COLO668 (cell line): ENCODE results near the gene FGG.

Experiments used
- DNase-seq: peaks from one replicate; lab custom pipeline; 2025; ENCODE audit not compliant: unreplicated experiment; lab: John Stamatoyannopoulos, UW

Gene FGG

DNA sequence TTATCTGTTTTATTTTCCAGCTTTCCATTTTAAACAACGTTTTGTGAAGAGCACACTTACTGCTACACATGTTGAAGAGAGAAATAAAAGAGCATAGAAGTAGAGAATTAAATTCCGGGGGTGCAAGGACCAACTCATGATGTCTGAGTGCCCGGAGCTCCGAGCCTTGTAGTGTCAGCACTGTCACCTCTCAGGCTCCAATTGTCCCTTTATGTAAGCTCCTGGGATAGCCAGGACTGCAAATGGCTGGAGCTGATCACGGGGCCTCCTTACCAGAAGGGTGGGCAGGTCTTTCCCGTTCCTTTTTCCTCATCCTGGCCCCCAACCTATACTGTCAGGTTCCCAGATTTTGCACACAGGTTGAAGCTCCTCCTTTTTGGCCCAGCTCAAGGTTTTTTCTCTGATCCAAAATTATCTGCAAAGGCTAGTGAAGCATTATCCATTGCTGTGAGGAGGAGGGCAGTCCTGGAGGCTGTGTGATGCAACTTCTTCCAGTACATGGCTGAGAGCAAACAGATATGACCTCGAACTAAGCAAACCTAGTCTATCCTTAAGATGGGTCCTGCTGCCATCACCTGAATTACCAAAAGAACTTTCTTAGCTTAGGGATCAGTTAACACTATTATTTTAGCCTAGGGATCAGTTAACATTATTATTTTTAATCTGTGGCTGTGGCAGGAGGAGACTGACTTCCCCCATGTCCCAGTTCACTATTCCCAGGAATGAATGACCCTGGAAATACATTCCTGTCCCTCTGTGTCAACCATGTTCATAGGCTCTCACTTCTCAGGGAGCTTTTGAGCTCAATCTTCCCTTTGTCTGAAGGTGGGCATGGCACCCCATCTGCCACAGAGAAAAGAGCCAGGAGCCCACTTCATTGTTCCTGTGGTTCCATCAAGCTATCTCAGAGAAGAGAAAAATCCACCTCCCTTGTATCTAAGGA is at the start of gene FGG:
Gene FGG, minus strand, starts transcription at position 185 of the 943 bp plus-strand sequence. Its CDS starts 47 bp downstream, at position 138.
- no peak for DNase-seq

DNA sequence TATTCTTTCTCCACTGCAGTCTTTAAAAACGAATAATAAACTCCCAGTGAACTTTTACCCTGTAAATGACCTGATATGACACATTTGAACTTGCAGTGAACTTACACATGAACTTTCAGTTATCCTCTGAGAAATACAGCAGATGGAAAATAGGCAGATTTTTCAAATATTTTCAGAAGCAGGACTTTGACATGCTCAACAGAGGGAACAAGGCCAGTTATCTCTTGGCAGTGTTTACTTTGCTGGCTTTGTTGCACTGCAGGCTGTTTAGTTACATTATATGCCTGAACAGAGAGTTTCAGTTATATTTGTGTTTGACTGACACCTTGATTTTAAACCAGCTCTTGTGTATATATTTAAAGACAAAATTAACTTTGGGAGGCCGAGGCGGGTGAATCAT is 47.6 kb upstream of the FGG start:
- no peak for DNase-seq

DNA sequence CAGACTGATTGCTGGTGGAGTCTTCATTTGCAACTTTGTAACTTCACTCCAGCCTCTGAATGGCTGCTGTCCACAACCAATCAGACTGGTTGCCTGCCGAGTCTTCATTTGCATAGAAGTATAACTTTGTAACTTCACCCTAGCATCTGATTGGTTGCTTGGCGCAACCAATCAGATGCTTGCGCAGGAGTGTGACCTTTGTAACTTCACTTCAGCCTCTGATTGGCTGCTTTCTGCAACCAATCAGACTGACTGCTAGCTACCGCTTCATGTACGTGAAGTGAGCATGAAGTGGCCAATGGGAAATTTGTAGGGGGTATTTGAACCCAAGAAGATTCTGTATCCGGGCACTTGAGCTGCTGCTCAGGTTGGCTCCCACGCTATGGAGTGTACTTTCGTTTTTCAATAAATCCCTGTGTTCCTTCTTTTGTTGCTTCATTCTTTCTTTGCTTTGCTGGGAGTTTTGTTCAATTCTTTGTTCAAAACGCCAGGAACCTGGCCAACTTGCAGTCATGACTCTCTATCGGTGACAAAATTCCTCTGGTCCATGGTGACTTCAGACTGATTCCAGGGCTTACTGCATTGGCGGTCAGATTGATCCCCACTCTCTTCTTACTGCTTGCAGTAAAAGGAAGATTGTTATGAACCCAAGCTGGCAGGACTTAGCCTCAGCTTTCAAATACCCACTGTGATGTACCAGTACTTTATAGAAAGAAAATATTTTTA is 46.4 kb upstream of the FGG start:
- no peak for DNase-seq

DNA sequence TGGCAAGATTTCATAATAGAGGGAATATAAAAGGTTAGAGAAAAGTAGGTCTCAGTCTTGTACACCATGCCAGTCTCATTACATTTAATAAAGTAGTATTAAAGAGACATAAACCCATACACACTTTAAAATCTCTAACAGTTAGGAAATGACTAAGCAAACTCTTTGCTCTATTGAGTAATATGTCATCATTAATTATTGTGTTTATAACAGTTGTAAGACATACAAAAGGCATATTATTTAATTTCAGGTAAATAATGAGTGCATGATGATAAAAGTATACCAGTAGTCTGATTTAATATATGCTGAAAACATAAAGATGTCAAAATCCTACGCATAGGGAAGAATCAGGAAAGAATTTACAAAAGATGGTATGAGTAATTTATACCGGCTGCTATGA is 31.0 kb upstream of the FGG start:
- no peak for DNase-seq

DNA sequence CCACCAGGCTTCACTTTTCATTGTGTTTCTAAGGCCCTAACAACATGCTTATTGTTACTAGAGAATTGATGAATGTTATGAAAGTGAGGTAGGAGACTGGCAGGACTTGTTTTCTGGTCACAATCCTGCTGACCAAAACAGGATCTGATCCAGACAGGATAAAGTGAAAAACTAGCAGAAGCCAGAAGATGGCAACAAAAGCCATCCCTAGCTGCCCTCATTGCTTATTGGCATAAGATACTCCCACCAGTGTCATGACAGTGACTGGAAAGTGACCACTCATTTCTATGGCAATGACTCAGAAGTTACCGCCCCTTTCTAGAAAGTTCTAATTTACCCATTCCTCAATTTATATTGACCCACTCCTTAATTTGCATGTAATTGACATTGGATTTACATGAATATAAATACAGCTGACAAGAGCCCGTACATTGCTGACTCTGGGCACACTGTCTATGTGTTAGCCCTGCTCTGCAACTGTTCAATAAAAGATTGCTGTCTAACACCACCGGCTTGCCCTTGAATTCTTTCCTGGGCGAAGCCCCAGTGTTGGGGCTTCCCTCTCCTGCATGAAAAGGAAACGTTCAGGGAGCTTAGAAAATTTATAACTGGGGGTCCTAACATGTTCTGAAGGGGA is 30.0 kb upstream of the FGG start:
- no peak for DNase-seq

DNA sequence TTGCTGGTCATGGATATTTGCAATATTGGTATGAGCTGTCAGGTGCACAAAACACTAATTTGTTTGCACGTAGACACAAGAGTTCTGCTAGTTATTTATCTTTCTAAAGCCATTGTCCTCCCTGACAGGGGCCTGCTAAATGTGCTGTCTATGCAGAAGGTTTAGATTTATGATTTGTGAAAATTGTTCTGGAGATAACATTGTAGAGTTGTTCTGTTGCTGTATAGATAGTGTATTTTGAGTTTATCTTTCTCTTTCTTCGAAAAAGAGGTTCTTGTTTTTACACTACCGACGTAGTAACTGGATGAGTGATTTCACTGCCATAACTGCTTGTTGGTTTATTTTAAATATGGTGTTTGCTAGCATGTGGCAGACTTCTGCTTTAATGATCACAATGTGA is 28.5 kb upstream of the FGG start:
- DNase-seq: peak; percentile 12

DNA sequence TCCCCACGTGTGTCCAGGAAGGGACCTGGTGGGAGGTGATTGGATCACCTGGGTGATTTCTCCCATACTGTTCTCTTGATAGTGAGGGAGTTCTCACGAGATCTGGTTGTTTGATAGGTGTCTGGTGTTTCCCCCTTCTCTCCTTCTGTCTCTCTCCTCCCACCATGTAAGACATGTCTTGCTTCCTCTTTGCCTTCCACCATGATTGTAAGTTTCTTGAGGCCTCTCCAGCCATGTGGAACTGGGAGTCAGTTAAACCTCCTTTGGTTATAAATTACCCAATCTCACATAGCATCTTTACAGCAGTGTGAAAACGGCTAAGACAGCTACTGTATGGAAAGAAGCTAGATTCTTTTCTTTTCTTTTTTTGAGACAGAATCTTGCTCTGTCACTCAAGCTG is 21.6 kb upstream of the FGG start:
- no peak for DNase-seq

DNA sequence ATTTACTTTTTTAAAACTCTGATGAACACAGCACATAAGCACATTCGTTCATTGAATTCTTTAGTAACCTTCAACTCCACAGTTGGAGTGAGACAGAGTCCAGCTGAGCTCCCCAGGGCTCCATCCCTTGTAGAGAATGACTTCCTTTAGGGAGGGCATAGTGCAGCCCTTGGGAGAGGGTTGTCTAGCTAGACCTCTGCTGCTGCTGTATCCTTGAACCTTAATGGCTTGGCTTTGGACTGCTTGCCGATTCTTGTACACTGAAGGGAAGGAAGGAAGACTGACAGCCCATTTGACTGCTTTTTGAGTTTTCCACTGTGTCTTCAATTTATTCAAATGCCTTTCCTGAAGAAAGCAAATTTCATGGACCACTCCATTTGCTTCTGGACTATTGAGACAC is 19.4 kb upstream of the FGG start:
- DNase-seq: no peak

DNA sequence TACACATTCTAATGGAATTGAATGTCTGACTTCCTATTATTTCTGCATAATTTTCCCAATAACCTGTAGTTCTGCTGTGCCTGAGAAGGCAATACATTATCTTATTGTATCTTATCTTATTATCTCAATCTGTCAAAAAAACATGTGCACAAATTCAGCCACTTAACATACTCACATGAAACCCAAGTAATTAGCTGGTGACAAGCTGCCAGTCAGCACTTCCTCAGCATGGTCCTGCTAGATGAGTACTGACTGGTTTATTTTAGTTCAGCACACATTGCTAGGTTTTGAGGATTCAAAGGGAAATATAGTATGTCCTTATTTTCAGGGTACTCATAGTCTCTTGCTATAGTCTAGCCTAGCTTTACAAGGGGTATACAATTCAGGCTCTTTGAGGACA is 17.9 kb upstream of the FGG start:
- no peak for DNase-seq

DNA sequence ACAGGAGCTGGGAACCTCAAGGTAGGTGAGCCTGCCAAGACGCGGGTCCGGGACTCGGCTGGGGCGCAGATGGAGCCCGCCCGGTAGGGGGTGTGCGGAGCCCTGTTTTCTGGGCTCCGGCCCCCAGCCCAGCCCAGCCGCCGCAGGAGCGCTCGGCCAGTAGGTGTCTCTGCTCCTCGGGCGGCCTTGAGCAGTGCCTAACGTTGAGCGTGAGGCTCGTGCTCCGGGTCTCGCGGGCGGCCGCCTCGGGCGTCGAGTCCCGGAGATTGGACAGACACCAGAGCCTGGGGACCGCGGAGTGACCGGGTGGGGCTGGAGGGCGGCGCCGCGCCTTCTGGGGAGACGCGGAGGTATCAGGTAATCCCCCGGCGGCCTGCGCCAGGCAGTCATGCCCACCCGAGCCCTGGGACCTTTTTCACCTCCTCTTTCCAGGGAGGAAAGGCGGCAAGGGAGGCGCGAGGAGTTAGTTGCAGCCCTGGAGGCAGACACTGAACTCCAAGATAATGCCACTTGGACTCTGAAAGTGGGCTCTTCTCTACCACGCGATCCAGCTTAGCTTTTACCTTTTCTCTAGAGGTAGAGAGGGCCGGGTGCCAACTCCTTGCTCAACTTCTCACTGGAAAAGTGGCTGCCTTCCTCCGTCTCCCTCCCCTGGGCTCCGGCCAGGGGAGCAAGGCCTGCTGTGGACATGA is 14.5 kb upstream of the FGG start:
- peak; percentile 67 for DNase-seq

DNA sequence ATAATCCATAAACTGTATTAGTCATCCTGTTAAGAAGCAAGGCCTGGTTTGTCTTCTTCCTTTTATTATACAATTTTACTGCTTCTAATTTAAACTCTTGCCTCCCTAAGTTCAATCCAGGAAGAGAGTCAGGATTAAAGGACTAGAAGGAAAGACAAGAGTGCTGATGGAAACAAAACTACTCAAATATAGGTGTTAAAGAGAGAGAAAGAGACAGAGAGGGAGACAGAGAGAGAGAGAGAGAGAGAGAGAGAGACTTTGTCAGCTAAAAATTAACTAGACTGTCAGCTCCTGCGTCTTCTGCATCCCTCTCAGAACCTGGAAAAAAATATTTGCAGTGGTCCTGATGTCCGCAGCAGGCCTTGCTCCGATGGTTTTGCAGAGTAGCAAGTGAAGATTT is 13.5 kb upstream of the FGG start:
- no peak for DNase-seq

DNA sequence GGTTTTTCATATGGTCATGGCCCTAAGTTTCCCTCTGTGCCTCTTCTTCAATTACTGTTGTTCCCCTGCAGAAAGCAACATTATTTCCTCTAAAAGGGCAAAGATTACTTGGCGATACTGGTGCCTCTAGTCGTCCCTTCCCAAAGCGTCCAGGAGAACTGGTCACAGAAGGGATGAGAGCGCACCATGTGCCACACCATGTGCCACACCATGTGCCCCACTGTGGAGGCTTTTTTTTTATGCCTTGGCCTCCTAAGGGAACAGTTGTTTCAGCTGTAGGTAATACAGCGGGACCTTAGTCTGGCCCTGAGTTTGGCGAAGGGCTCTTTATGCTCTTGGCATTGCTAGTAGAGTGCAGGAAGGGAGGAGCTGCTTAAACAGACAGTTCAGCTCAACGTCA is 11.5 kb upstream of the FGG start:
- no peak for DNase-seq

DNA sequence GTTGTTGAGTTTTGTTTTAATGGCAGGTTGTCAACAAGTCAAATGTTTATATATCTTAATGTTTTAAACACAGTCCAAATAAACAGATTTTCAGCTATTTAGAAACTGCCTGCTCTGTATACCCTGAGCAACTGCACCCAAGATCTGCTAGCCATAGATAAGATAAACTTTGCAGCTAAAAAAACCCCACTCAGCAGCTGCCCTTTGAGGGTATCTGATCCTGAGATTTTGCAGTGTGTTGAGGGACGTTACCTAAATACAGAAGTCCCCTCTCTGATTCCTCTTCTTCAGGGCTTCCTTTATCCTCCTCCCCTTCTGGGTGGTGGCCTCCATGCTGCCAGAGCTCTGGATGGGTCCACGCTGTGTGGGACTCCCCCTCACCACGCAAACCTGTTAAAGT is 11.0 kb upstream of the FGG start:
- no peak for DNase-seq

DNA sequence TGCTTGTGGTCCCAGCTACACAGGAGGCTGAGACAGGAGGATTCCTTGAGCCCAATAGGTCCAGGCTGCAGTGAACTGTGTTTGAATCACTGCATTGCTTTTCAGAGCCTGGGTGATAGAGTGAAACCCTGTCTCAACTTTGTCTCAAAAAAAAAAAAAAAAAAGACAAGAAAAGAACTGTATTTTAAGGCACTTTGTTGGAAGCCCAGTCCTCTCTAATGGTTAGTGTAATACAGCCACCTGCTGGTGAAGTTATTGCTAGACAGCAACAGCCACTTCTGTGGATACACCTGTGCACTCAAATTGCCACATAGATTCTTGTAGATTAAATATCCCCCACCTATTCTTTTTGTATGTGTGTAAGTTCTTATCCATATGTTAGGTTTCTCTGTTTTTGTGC is 10.1 kb upstream of the FGG start:
- DNase-seq: no peak

DNA sequence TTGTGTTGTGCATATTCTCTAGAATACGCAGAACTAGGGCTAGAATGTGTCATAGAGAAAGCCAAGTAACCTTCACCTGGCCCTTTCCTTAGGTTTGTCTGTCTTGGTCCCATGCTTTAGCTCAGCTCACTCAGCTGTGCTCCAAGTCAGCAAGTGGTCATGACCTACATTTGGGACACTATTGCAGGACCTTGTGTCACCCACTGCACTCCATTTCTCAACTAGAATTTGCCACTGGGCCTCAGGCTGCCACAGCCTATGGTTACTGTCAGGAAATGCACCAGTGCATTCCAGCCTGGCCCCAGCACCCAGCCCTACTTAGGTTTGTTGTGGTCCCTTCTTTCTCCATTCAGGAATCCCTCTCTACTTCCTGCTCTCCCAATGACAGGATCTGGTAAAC is 7.7 kb upstream of the FGG start:
- no peak for DNase-seq

DNA sequence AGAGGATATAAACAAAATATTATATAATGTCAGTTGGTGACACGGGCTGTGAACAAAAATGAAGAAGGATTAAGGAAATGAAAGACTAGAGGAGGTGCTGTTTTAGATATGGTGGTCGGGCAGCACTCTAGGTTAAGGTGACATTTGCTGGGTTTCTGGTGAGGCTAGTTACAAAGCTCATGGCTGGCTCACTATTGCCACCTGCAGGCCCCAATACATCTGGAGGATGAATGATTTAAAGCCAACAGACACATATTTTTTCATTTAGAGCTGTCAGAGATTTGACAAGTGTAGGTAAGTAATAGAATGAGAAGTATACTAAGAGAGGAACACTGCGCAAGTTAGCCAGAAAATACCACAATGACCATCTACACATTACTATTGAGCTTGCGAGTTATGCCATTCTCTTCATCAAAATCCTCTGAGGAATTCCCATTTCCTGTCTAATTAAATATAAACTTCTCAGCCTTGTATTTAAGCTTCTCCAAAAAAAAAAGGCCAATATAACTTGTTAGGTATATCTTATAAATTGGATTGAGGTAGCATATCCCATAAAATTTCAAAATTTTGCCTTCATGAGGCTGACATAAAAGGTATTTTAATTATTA is 6.4 kb upstream of the FGG start:
- peak; percentile 47 for DNase-seq

DNA sequence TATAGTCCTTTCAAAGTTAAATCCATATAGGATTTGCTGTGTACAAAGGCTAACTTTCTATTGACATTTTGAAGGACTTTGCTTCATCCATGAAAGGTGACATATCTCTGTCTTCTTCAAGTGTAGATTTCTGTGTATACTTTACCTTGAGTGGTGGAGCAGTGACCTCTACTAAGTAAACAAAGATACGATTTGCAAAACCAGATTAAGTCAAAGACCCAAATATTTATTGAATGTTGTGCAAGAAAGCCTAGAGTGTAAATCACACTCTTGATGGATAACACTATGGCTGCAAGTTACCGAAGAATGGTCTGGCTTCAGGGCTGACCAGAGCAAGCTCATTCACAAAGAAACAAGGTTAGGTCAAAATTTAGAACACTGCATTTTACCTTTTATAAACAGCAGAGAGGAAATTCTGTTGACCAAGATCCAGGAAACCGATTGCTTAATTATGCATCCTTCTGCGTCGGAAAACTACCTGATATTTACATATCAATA is 5.4 kb upstream of the FGG start:
- DNase-seq: no peak

DNA sequence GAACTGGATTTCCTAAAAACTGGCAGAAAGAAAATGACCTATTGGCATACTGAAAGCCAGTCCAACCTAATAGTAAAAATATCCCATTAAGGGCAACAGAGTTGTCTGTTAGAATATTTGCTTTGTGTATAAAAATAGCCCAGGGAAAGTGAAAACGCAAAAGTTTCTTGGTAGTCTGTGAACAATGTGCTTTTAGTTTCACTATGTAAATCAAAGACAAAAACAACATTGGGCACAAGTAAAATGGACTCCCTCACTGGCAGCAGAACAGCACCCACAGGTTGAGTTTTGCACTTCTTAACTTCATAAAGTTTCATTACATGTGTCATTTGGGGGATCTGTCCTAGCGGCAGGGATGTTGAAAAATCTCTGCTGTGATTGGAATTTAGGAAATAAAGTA is 4.3 kb upstream of the FGG start:
- DNase-seq: no peak

DNA sequence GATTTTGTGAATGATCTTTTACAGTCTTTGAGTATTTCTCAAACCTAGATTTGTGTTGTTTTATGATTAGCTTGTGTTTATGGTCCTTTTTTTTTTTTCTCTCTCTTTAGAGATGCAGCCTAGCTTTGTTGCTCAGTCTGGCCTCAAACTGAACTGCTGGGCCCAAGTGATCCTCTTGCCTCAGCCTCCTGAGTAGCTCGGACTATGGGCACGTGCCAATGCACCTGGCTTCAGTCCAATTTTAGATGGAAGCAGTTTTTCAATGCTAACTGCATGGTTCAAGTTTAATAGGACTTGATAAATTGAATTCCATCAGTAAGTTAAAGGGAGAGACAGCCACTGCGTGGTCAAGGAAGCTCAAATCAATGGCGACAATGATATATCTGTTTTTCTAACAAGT is 3.8 kb upstream of the FGG start:
- no peak for DNase-seq

DNA sequence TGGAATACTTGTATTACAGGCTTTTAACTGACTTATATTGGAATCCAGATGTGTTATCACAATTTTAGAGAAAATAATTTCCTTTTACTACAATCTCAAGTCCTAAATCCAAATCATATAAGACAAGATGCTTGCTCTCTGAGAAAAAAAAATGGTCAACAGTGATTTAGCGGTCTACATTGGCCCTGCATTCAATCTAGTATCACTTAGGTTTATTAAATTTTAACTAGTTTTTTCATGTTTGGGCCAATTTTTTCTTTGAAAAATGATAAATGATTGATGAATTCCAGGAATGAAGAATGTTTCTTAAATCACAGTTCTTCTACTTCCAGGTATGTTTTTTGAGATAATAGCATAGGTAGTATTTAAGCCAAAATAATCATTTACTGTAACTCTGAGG is 2.8 kb upstream of the FGG start:
- DNase-seq: no peak

DNA sequence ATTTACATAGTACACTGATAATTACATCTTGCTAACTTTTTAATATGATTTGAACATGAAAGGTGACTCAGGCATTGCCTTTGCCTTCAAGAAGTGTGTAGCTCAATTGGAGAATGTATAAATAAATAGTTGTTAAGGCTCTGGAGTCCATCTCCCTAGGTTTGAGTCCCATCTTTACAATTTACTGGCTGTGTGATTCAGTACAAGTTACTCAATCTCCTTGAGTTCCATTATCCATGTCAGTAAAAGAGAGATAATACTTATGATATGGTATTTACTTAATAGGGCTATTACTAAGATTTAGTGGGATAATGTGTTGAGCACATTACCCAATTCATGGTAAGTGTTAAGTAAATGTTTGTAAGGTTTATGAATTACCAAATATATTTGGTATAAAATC is 1.9 kb upstream of the FGG start:
- no peak for DNase-seq
